HepG2 (cell line): Measurements from ENCODE around the gene TUBGCP4. TPM values are rescaled to one million over a fixed set of nuclear protein-coding genes. Genes with fewer than 3 reads are reported as not detected.

Experiments used
- ETV5 ChIP-seq: IDR thresholded peaks from 2 replicates; pipeline ENCODE4 v1.6.1; 2018; ENCODE audit warnings: missing biosample characterization, missing genetic modification reagents, inconsistent platforms, borderline replicate concordance
- GLI4 ChIP-seq: sonication (generic); formaldehyde crosslinking; IDR thresholded peaks from 2 replicates; pipeline ENCODE4 v1.5.1; 2020; ENCODE audit warnings: missing genetic modification reagents, mild to moderate bottlenecking, moderate library complexity, borderline replicate concordance
- IRF2 ChIP-seq: IDR thresholded peaks from 2 replicates; pipeline ENCODE4 v1.6.1; 2018; ENCODE audit warnings: missing genetic modification reagents, missing compliant biosample characterization
- KDM6A ChIP-seq: IDR thresholded peaks from 2 replicates; pipeline ENCODE4 v1.6.1; 2016; ENCODE audit warnings: low read depth
- MXD4 ChIP-seq: IDR thresholded peaks from 2 replicates; pipeline ENCODE4 v1.6.1; 2016; ENCODE audit warnings: mild to moderate bottlenecking, missing biosample characterization, missing genetic modification reagents
- NFE2L1 ChIP-seq: sonication (generic); formaldehyde crosslinking; IDR thresholded peaks from 2 replicates; pipeline ENCODE4 v1.4.0; 2020; ENCODE audit warnings: missing genetic modification reagents, mild to moderate bottlenecking, borderline replicate concordance
- PPARG ChIP-seq: conservative IDR thresholded peaks from 2 replicates; pipeline ENCODE4 v1.6.1; 2016; ENCODE audit warnings: missing biosample characterization, missing genetic modification reagents
- SPEN ChIP-seq: sonication (generic); formaldehyde crosslinking; IDR thresholded peaks from 2 replicates; pipeline ENCODE4 v1.5.1; 2020; ENCODE audit warnings: low read depth, mild to moderate bottlenecking, missing genetic modification reagents
- TFE3 ChIP-seq: IDR thresholded peaks from 2 replicates; pipeline ENCODE4 v1.6.1; 2016
- ZBTB42 ChIP-seq: sonication (generic); formaldehyde crosslinking; IDR thresholded peaks from 2 replicates; pipeline ENCODE4 v1.5.0; 2020; ENCODE audit warnings: mild to moderate bottlenecking, missing genetic modification reagents
- ZFP37 ChIP-seq: sonication (generic); formaldehyde crosslinking; IDR thresholded peaks from 2 replicates; pipeline ENCODE4 v1.4.0; 2020; ENCODE audit warnings: missing genetic modification reagents, borderline replicate concordance
- ZFX ChIP-seq: sonication (generic); formaldehyde crosslinking; IDR thresholded peaks from 2 replicates; pipeline ENCODE4 v1.4.0; 2020; ENCODE audit warnings: mild to moderate bottlenecking, low read depth, missing genetic modification reagents, moderate library complexity
- ZMAT3 ChIP-seq: sonication (generic); formaldehyde crosslinking; conservative IDR thresholded peaks from 2 replicates; pipeline ENCODE4 v1.7.0; 2021; ENCODE audit warnings: missing genetic modification reagents
- ZNF121 ChIP-seq: sonication (generic); formaldehyde crosslinking; IDR thresholded peaks from 2 replicates; pipeline ENCODE4 v1.5.0; 2020; ENCODE audit warnings: mild to moderate bottlenecking, missing genetic modification reagents
- ZNF282 ChIP-seq: fragments of 450-650 bp; IDR thresholded peaks from 2 replicates; pipeline ENCODE4 v1.6.1; 2018; ENCODE audit not compliant: partially characterized antibody
- ZNF362 ChIP-seq: sonication (generic); formaldehyde crosslinking; IDR thresholded peaks from 2 replicates; pipeline ENCODE4 v1.4.0; 2020; ENCODE audit warnings: missing genetic modification reagents, mild to moderate bottlenecking, borderline replicate concordance
- ZNF484 ChIP-seq: sonication (generic); formaldehyde crosslinking; IDR thresholded peaks from 2 replicates; pipeline ENCODE4 v1.5.1; 2020; ENCODE audit warnings: mild to moderate bottlenecking, low read depth, missing genetic modification reagents, borderline replicate concordance
- ZNF589 ChIP-seq: sonication (generic); formaldehyde crosslinking; conservative IDR thresholded peaks from 2 replicates; pipeline ENCODE4 v1.8.0; 2022; ENCODE audit warnings: mild to moderate bottlenecking, moderate library complexity, missing genetic modification reagents
- ZNF639 ChIP-seq: conservative IDR thresholded peaks from 2 replicates; pipeline ENCODE4 v1.6.1; 2018; ENCODE audit warnings: missing genetic modification reagents
- ZNF773 ChIP-seq: sonication (generic); formaldehyde crosslinking; IDR thresholded peaks from 2 replicates; pipeline ENCODE4 v1.4.0; 2020; ENCODE audit warnings: missing genetic modification reagents, borderline replicate concordance
- ZNF879 ChIP-seq: sonication (generic); formaldehyde crosslinking; IDR thresholded peaks from 2 replicates; pipeline ENCODE4 v1.8.1; 2023; ENCODE audit warnings: missing genetic modification reagents
- polyA plus RNA-seq, 8 experiments: library from polyadenylated mRNA; depleted of rRNA in 3 of 8; stranded (reverse) in 7 of 8; unstranded in 1 of 8; fragments of >200 nt; fragmentation: Illumina TruSeq in 4 of 8; extraction: Trizol in 4 of 8; gene quantifications; 2 replicates each; pipeline versions ENCODE4 v1.2.1 to v1.2.3, GENCODE V29; 2011 to 2016; ENCODE audit warnings: low read depth in 4 of 8, missing spikeins in 1 of 8, mixed read lengths in 1 of 8; ENCODE audit not compliant: insufficient read depth in 1 of 8
- total RNA-seq, 5 experiments: library from RNA; depleted of rRNA; stranded (reverse); fragments of >200 nt; fragmentation: Illumina TruSeq; extraction: Trizol; gene quantifications; 2 replicates each; pipeline ENCODE4 v1.2.3, GENCODE V29; 2016; ENCODE audit warnings: low read depth in 1 of 5
- TF ChIP-seq, protein P1 (sequence below): sonication (generic); formaldehyde crosslinking; IDR thresholded peaks from 2 replicates; pipeline ENCODE4 v1.4.0; 2020; ENCODE audit warnings: missing genetic modification reagents
- TF ChIP-seq, protein P2 (sequence below): IDR thresholded peaks from 2 replicates; pipeline ENCODE4 v1.6.1; 2016; ENCODE audit warnings: mild to moderate bottlenecking, missing biosample characterization, missing genetic modification reagents

The TUBGCP4 gene
- total and polyA plus RNA-seq, 2 of the 13 experiments (the other 11 are each of a cell fraction or from before 2014, with no cell fraction given): 15.0 to 20.5 TPM

DNA sequence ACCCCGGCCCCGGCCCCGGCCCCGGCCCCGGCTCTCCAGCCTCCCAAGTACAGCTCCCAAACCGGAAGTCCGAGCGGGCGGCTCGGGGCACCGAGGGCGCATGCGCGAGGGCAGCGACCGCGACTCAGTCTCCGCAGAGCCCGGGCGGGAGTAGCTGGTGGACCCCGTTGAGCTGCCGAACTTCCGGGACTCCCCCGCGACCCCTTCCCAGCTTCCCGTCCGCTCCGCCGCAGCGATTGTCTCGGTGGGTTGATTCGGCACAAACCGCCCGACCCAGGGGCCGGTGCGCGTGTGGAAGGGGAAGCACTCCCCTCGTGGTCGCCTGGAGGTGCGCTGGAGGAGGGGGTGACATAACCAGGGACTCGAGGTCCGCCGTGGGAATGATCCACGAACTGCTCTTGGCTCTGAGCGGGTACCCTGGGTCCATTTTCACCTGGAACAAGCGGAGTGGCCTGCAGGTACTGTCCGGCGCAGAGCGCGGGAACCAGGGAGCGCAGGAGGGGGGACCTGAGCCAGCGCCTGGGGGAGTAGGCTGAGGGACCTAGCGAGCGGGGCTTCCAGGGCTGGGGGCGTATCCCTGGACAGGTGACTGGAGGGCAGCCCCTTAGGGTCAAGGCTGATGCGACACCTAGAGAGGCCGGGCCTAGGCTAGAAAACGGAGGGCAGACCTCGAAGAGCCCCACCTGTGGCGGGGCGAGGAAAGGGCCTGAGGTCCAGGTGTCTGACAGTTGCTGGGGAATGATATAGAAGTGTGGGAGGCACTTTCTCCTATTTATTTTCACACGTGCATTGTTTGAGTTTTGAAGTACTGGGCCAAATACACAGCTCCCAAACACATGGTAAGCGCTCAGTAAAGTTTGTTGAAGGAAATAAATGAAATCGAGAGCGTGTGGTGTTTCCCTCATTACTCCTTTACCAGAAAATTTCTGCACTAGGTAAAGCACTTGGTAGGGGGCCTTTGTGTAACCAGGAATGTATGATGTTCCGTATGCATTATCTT, at the start of gene TUBGCP4, which contains the start of gene ZSCAN29 (continued):
- TF ChIP-seq TFE3 (CRISPR knock-in tag) (no peak), PPARG (CRISPR knock-in tag) (0 out of 2 replicates have a peak, but pooled peaks have one; percentile 14), ZFX (CRISPR knock-in tag) (peak; percentile 87), ZNF773 (CRISPR knock-in tag) (no peak), ZNF879 (CRISPR knock-in tag) (peak; percentile 87; the same call in 1 of the 2 replicates), KDM6A (no peak), NFE2L1 (CRISPR knock-in tag) (no peak), ZNF121 (CRISPR knock-in tag) (no peak), IRF2 (CRISPR knock-in tag) (0 out of 2 replicates have a peak, but pooled peaks have one; percentile 22), SPEN (CRISPR knock-in tag) (peak; percentile 69), ZFP37 (no peak), MXD4 (CRISPR knock-in tag) (peak; percentile 76; the same call in 1 of the 2 replicates), ZNF282 (no peak), ZMAT3 (peak; percentile 76; the same call in 1 of the 2 replicates), ZNF639 (no peak), ZBTB42 (CRISPR knock-in tag) (no peak), ZNF589 (no peak; the same call in 1 of the 2 replicates), ZNF484 (no peak), GLI4 (CRISPR knock-in tag) (peak; percentile 52; the same call in 1 of the 2 replicates), ETV5 (CRISPR knock-in tag) (peak; percentile 62), ZNF362 (CRISPR knock-in tag) (no peak)
- TF ChIP-seq, protein P1, sequence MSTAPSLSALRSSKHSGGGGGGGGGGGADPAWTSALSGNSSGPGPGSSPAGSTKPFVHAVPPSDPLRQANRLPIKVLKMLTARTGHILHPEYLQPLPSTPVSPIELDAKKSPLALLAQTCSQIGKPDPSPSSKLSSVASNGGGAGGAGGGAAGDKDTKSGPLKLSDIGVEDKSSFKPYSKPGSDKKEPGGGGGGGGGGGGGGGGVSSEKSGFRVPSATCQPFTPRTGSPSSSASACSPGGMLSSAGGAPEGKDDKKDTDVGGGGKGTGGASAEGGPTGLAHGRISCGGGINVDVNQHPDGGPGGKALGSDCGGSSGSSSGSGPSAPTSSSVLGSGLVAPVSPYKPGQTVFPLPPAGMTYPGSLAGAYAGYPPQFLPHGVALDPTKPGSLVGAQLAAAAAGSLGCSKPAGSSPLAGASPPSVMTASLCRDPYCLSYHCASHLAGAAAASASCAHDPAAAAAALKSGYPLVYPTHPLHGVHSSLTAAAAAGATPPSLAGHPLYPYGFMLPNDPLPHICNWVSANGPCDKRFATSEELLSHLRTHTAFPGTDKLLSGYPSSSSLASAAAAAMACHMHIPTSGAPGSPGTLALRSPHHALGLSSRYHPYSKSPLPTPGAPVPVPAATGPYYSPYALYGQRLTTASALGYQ (CRISPR knock-in tag): 0 out of 2 replicates have a peak, but pooled peaks have one; percentile 59
- TF ChIP-seq, protein P2, sequence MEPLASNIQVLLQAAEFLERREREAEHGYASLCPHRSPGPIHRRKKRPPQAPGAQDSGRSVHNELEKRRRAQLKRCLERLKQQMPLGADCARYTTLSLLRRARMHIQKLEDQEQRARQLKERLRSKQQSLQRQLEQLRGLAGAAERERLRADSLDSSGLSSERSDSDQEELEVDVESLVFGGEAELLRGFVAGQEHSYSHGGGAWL (CRISPR knock-in tag): peak; percentile 66
